ENCODE measurements around the gene SORBS2. TPM values are rescaled to one million over a fixed set of nuclear protein-coding genes. Genes with fewer than 3 reads are reported as not detected.

SORBS2 gene
- total RNA-seq, 2 donors from 2014 or later, result 7.0 to 13.8 TPM

GRCh38 chr4:185841451-185841850 is 29.5 kb upstream of the SORBS2 start:
- 96 to 100% methylated on average over 1 to 2 of the region's 2 CpGs for WGBS, 2 experiments (ENCODE audit: insufficient coverage in 1 of 2, insufficient read length in 1 of 2)
- no peak for DNase-seq
- Histone ChIP-seq H3K9me3 (ENCODE audit: control insufficient read depth, low read length) (peaks cover 13% of the 10 kb centered on the region), H3K36me3 (ENCODE audit: control insufficient read depth, insufficient read depth, low read length) (no peaks in the 10 kb centered on the region), H3K27me3 (ENCODE audit: control insufficient read depth, insufficient read depth, low read length, poor library complexity, severe bottlenecking) (no peaks in the 10 kb centered on the region), H3K4me1 (ENCODE audit: control insufficient read depth, insufficient read depth, low read length) (peaks cover 19% of the 10 kb centered on the region), H3K27ac (ENCODE audit: low read depth, low read length) (no peak overlapping the region), H3K4me3 (ENCODE audit: low read length) (no peak overlapping the region), H3K9ac (ENCODE audit: extremely low read depth, low read length, poor library complexity, severe bottlenecking) (no peak overlapping the region)
- Mint-ChIP-seq H3K36me3 (ENCODE audit: low read depth) (no peaks in the 10 kb centered on the region), H3K4me3 (no peak overlapping the region), H3K4me1 (peaks cover 8% of the 10 kb centered on the region), H3K27me3 (ENCODE audit: insufficient read depth) (no peaks in the 10 kb centered on the region), H3K9me3 (peaks cover 17% of the 10 kb centered on the region), H3K27ac (no peak overlapping the region)
- no peak for TF ChIP-seq CTCF (conservative IDR thresholded peaks at IDR 0.05)

- Mint-ChIP-seq H3K9me3 (peaks cover 12% of the 10 kb centered on the region), H3K4me1 (peaks cover 13% of the 10 kb centered on the region), H3K4me3 (no peak overlapping the region), H3K27ac (no peak overlapping the region), H3K36me3 (ENCODE audit: low read depth) (no peaks in the 10 kb centered on the region), H3K27me3 (ENCODE audit: insufficient read depth) (no peaks in the 10 kb centered on the region)
- H3K27ac ChIP-seq (ENCODE audit: low read depth, low read length), result no peak overlapping the region
- WGBS, 2 experiments (ENCODE audit: insufficient coverage in 1 of 2, insufficient read length in 1 of 2), result 90 to 96% methylated on average over 6 of the region's 6 CpGs
- H3K9me3 ChIP-seq (ENCODE audit: control insufficient read depth, low read length), result peaks cover 8% of the 10 kb centered on the region
- no peaks in the 10 kb centered on the region for H3K27me3 ChIP-seq (ENCODE audit: control insufficient read depth, insufficient read depth, low read length, poor library complexity, severe bottlenecking)
- DNase-seq, result no peak
- peaks cover 19% of the 10 kb centered on the region for H3K4me1 ChIP-seq (ENCODE audit: control insufficient read depth, insufficient read depth, low read length)
- H3K9ac ChIP-seq (ENCODE audit: extremely low read depth, low read length, poor library complexity, severe bottlenecking), result no peak overlapping the region
- no peak overlapping the region for H3K4me3 ChIP-seq (ENCODE audit: low read length)
- TF ChIP-seq CTCF (conservative IDR thresholded peaks at IDR 0.05), result no peak
- no peaks in the 10 kb centered on the region for H3K36me3 ChIP-seq (ENCODE audit: control insufficient read depth, insufficient read depth, low read length)
These were observed 29.0 kb upstream of the SORBS2 start for GRCh38 chr4:185840953-185841352.

GRCh38 chr4:185840201-185840600 is 28.2 kb upstream of the SORBS2 start:
- Histone ChIP-seq H3K9me3 (ENCODE audit: control insufficient read depth, low read length) (peaks cover under 1% of the 10 kb centered on the region), H3K27ac (ENCODE audit: low read depth, low read length) (no peak overlapping the region), H3K9ac (ENCODE audit: extremely low read depth, low read length, poor library complexity, severe bottlenecking) (no peak overlapping the region), H3K4me3 (ENCODE audit: low read length) (no peak overlapping the region), H3K36me3 (ENCODE audit: control insufficient read depth, insufficient read depth, low read length) (no peaks in the 10 kb centered on the region), H3K4me1 (ENCODE audit: control insufficient read depth, insufficient read depth, low read length) (peaks cover 19% of the 10 kb centered on the region), H3K27me3 (ENCODE audit: control insufficient read depth, insufficient read depth, low read length, poor library complexity, severe bottlenecking) (no peaks in the 10 kb centered on the region)
- H3K27me3 Mint-ChIP-seq (ENCODE audit: insufficient read depth), result no peaks in the 10 kb centered on the region
- H3K4me1 Mint-ChIP-seq, result peaks cover 14% of the 10 kb centered on the region
- no peak overlapping the region for H3K27ac Mint-ChIP-seq
- peaks cover 5% of the 10 kb centered on the region for H3K9me3 Mint-ChIP-seq
- WGBS, 2 experiments (ENCODE audit: insufficient coverage in 1 of 2, insufficient read length in 1 of 2), result 76 to 91% methylated on average over 2 of the region's 2 CpGs
- no peak for TF ChIP-seq CTCF (conservative IDR thresholded peaks at IDR 0.05)
- DNase-seq, result no peak
- H3K36me3 Mint-ChIP-seq (ENCODE audit: low read depth), result no peaks in the 10 kb centered on the region
- H3K4me3 Mint-ChIP-seq, result no peak overlapping the region

Data from endodermal cell (in vitro differentiated cells).